Neuronal stem cell (in vitro differentiated cells): ENCODE results near the gene HOXC12.

Experiments used
- DNase-seq: peaks from one replicate; pipeline ENCODE4 v3.0.0-alpha.2; 2013; ENCODE audit warnings: low spot score
- H2AFZ ChIP-seq: one replicate; pipeline ENCODE4 v1.6.1; 2013; ENCODE audit warnings: mild to moderate bottlenecking, low read length, inconsistent platforms
- H2AK5ac ChIP-seq: 2 replicates; pipeline ENCODE4 v1.6.1; 2013; ENCODE audit warnings: low read depth, mild to moderate bottlenecking, inconsistent platforms, low read length, moderate library complexity, mixed read lengths
- H2BK120ac ChIP-seq: 2 replicates; pipeline ENCODE4 v1.6.1; 2013; ENCODE audit warnings: low read depth, mild to moderate bottlenecking, inconsistent platforms, low read length, moderate library complexity, mixed read lengths
- H2BK12ac ChIP-seq: one replicate; pipeline ENCODE4 v1.6.1; 2013; ENCODE audit warnings: low read length, inconsistent platforms
- H2BK15ac ChIP-seq: 2 replicates; pipeline ENCODE4 v1.6.1; 2013; ENCODE audit warnings: mild to moderate bottlenecking, low read length, inconsistent platforms, mixed read lengths
- H2BK5ac ChIP-seq: one replicate; pipeline ENCODE4 v1.6.1; 2013; ENCODE audit warnings: inconsistent platforms, mild to moderate bottlenecking, low read length, moderate library complexity
- H3K14ac ChIP-seq: one replicate; pipeline ENCODE4 v1.6.1; 2013; ENCODE audit warnings: low read length, inconsistent platforms
- H3K18ac ChIP-seq: 2 replicates; pipeline ENCODE4 v1.6.1; 2013; ENCODE audit warnings: low read length, inconsistent platforms
- H3K23ac ChIP-seq: 2 replicates; pipeline ENCODE4 v1.6.1; 2013; ENCODE audit warnings: low read depth, mild to moderate bottlenecking, mixed read lengths, low read length, inconsistent platforms; ENCODE audit not compliant: poor library complexity
- H3K27ac ChIP-seq: replicated peaks from 3 replicates; pipeline ENCODE4 v1.5.1; 2013; ENCODE audit warnings: low read length, inconsistent platforms
- H3K27me3 ChIP-seq, 3 experiments: 2 replicates each; pipeline ENCODE4 v1.6.1; 2013; ENCODE audit warnings: low read length in 3 of 3, mild to moderate bottlenecking in 2 of 3, inconsistent platforms in 1 of 3, low read depth in 1 of 3, mixed read lengths in 1 of 3, moderate library complexity in 1 of 3; ENCODE audit not compliant: control insufficient read depth in 3 of 3, insufficient read depth in 3 of 3
- H3K36me3 ChIP-seq, 2 donors: replicated peaks in 1 of 2; 2 replicates each; pipeline ENCODE4 v1.6.1; 2013; ENCODE audit warnings: low read length in 2 of 2; ENCODE audit not compliant: control insufficient read depth in 2 of 2, insufficient read depth in 2 of 2
- H3K4ac ChIP-seq: 2 replicates; pipeline ENCODE4 v1.6.1; 2013; ENCODE audit warnings: inconsistent platforms, mild to moderate bottlenecking, low read length, moderate library complexity
- H3K4me1 ChIP-seq, 2 donors: 1 replicate in 1 of 2; 2 replicates in 1 of 2; pipeline ENCODE4 v1.6.1; 2013; ENCODE audit warnings: low read length in 2 of 2, low read depth in 1 of 2; ENCODE audit not compliant: control insufficient read depth in 2 of 2, insufficient read depth in 1 of 2
- H3K4me2 ChIP-seq: one replicate; pipeline ENCODE4 v1.6.1; 2013; ENCODE audit warnings: mild to moderate bottlenecking, low read length, inconsistent platforms; ENCODE audit not compliant: insufficient read depth, poor library complexity, severe bottlenecking
- H3K4me3 ChIP-seq, 2 donors: 2 replicates each; pipeline ENCODE4 v1.5.1; 2013; ENCODE audit warnings: low read length in 2 of 2, mild to moderate bottlenecking in 2 of 2, inconsistent platforms in 1 of 2, moderate library complexity in 1 of 2
- H3K79me1 ChIP-seq: one replicate; pipeline ENCODE4 v1.6.1; 2013; ENCODE audit warnings: low read depth, mild to moderate bottlenecking, inconsistent platforms, low read length, moderate library complexity
- H3K9ac ChIP-seq: one replicate; pipeline ENCODE4 v1.6.1; 2013; ENCODE audit warnings: mild to moderate bottlenecking, low read depth, low read length, inconsistent platforms; ENCODE audit not compliant: poor library complexity
- H3K9me3 ChIP-seq, 2 donors: replicated peaks in 1 of 2; 2 replicates each; pipeline versions ENCODE3 to v1.6.1; 2013; ENCODE audit warnings: low read length in 2 of 2, mild to moderate bottlenecking in 2 of 2, inconsistent platforms in 1 of 2, low read depth in 1 of 2, mixed read lengths in 1 of 2, moderate library complexity in 1 of 2; ENCODE audit not compliant: control insufficient read depth in 2 of 2, insufficient read depth in 1 of 2
- H4K8ac ChIP-seq: one replicate; pipeline ENCODE4 v1.6.1; 2013; ENCODE audit warnings: low read depth, mild to moderate bottlenecking, inconsistent platforms, low read length, moderate library complexity
- H4K91ac ChIP-seq: one replicate; pipeline ENCODE4 v1.6.1; 2013; ENCODE audit warnings: low read length, low read depth, mild to moderate bottlenecking, inconsistent platforms; ENCODE audit not compliant: poor library complexity
- WGBS, 2 donors: extraction: QIAGEN DNeasy Blood & Tissue Kit; methylation state at CpG; one replicate each; pipeline ENCODE4 v1.1.7; 2013; ENCODE audit warnings: missing lambda C conversion rate in 2 of 2, mixed read lengths in 1 of 2; ENCODE audit not compliant: insufficient read length in 2 of 2, insufficient replicate concordance in 1 of 2; ENCODE audit errors: extremely low coverage in 2 of 2; 5-methylcytosine and 5-hydroxymethylcytosine counted together

HOXC12 gene

DNA sequence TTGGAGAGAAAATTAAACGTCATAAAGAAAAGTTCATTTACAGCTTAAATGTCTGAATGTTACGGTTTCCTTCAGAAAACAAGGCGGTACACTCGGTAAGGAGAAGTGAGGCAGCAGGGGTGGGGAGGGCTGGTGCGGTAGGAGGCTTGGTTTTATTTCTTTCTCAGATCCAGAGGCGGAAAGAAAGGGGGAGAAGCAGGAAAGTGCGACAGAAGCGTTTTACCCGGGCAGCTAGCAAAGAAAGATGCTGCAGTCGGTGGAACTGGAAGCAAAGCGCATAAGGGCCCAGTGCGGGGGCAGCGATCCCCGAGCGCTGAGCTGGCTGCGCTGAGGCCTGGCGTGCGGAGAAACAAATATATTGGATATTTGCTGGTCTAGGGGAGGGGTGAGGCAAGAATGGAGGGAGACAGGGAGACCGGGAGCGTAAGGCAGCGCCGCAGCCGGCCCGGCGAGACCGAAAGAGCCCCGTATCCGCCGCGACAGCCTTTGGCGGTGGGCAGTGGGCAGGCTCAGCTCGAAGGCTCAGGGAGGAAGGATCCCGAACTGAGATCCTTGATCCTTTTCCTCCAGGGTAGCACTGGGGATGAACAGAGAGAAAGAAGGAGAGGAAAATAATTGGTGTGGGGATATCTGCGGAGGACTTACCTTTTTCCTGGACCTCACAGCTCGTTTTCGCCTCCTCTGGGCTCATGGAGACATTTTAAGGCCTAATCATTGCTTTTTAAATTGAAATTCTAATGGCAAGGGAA is 11.9 kb downstream of the HOXC12 start:
- Histone ChIP-seq H2BK12ac (no peak overlapping the region), H3K36me3 (no peaks in the 10 kb centered on the region), H3K4me1 (no peaks in the 10 kb centered on the region), H3K9me3 (peaks cover 0 to 5% of the 10 kb centered on the region in 2 donors), H3K4me3 (no peak overlapping the region), H3K4ac (no peak overlapping the region), H3K4me2 (no peak overlapping the region), H3K18ac (no peak overlapping the region), H3K79me1 (no peaks in the 10 kb centered on the region), H2AFZ (no peak overlapping the region), H3K14ac (no peak overlapping the region), H4K91ac (no peak overlapping the region), H2AK5ac (no peak overlapping the region), H2BK120ac (no peak overlapping the region), H3K27ac (no peak overlapping the region), H2BK15ac (no peak overlapping the region), H3K23ac (peak overlapping the region; percentile 6), H3K9ac (no peak overlapping the region), H4K8ac (no peak overlapping the region), H3K27me3 (peaks cover 65 to 100% (median 99%) of the 10 kb centered on the region in 3 experiments), H2BK5ac (no peak overlapping the region)
- DNase-seq = no peak
- no CpG with 5 or more reads among the region's 36 CpGs for WGBS, 2 donors

DNA sequence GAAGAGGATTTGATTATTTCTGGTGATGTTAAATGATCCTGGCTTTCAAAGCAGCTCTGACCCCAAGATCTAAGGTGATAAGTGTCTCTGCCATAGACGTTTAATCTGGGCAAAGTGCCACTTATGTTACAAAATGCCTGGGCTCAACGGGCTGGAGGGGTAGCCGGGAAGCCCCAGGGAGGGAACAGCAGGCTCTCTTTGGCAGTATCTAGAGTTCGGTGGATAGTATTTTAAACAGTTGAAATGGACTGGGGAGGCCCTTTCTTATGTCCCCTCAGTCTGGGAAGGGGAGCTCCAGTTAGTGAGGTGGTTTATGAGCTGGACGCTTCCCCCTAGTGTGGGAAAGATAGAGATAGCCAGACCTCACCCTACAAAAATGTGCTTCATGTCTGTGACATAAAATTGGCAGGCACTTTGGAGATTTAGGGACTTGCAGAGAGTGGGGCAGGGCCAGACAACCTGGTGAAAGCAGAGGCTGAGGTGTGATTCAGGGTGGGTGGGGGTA is 12.8 kb downstream of the HOXC12 start:
- DNase-seq = no peak
- H3K4me3 ChIP-seq = no peak overlapping the region
- no CpG with 5 or more reads among the region's 5 CpGs for WGBS, 2 donors

GRCh38 chr12:53968214-53969127 is 13.8 kb downstream of the HOXC12 start:
- Histone ChIP-seq H2AK5ac (no peak overlapping the region), H3K9ac (no peak overlapping the region), H2BK120ac (no peak overlapping the region), H3K14ac (no peak overlapping the region), H3K4me2 (no peak overlapping the region), H3K18ac (no peak overlapping the region), H4K91ac (no peak overlapping the region), H3K27me3 (peaks cover 68 to 100% (median 100%) of the 10 kb centered on the region in 3 experiments), H2AFZ (no peak overlapping the region), H3K79me1 (no peaks in the 10 kb centered on the region), H2BK12ac (no peak overlapping the region), H3K4ac (no peak overlapping the region), H3K27ac (no peak overlapping the region), H3K36me3 (no peaks in the 10 kb centered on the region), H2BK15ac (no peak overlapping the region), H3K23ac (no peak overlapping the region), H2BK5ac (no peak overlapping the region), H3K4me3 (no peak overlapping the region), H4K8ac (no peak overlapping the region), H3K4me1 (no peaks in the 10 kb centered on the region), H3K9me3 (peaks cover 0 to 11% of the 10 kb centered on the region in 2 donors)
- no CpG with 5 or more reads among the region's 24 CpGs for WGBS, 2 donors
- no peak for DNase-seq

More for the DNA sequence above, 12.8 kb downstream of the HOXC12 start:
- Histone ChIP-seq H3K23ac (no peak overlapping the region), H3K9me3 (peaks cover 0 to 5% of the 10 kb centered on the region in 2 donors), H2BK12ac (no peak overlapping the region), H3K27ac (no peak overlapping the region), H3K36me3 (no peaks in the 10 kb centered on the region), H3K79me1 (no peaks in the 10 kb centered on the region), H3K4ac (no peak overlapping the region), H2BK15ac (no peak overlapping the region), H2AK5ac (no peak overlapping the region), H3K4me2 (no peak overlapping the region), H3K14ac (no peak overlapping the region), H2BK5ac (no peak overlapping the region), H3K9ac (no peak overlapping the region), H2AFZ (no peak overlapping the region), H3K4me1 (no peaks in the 10 kb centered on the region), H4K91ac (no peak overlapping the region), H2BK120ac (no peak overlapping the region), H3K27me3 (peaks cover 67 to 100% (median 100%) of the 10 kb centered on the region in 3 experiments), H4K8ac (no peak overlapping the region), H3K18ac (no peak overlapping the region)
